ENCODE data around the gene ZIC4. TPM values are rescaled to one million over a fixed set of nuclear protein-coding genes. Genes with fewer than 3 reads are reported as not detected.

ZIC4 gene
- total and polyA plus RNA-seq, 9 of the 15 experiments (the other 6 are each of a cell fraction or from before 2014, with no cell fraction given), result not detected

DNA sequence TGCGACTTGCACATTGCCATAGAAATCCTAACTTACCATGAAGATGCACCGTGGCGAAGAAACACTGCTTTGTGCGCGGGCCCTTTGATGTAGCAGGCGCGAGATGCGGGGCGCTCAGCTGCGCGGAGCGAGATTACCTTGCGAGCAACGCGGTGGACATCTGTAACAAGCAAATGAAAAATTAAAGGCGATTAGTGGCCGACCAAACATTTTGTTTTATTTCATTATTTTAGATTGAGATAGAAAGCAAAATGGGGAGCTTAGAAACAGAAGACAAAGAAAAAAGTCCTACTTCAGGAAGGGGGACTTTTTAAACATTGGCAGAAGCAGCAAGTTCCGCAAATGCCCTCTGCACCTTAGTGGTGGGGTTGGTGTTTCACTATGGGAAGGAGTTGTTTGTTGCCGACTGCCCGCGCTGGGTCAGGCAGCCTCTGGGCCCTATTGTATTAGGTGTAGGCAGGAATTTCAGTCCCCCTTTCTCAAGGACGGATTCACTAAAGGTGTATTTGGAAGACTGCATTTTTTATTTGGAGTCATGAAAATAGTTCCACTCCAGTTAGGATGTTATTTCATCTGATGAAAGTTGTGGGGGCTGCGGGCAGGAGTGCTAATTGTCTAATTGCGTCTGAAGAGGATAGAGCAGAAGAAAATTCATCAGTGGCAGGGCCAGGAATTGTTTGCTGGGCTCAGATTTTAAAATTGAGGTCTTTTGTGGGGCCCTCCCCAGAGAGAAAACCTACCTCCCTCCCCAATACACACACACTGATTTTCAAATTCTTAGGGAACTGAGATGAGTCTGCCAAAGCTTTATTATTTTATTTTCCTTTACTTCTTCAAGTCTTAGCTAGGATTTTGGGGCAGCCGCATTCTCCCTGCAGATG, 17.4 kb downstream of the ZIC4 start (continued):
- TF ChIP-seq, protein P1, sequence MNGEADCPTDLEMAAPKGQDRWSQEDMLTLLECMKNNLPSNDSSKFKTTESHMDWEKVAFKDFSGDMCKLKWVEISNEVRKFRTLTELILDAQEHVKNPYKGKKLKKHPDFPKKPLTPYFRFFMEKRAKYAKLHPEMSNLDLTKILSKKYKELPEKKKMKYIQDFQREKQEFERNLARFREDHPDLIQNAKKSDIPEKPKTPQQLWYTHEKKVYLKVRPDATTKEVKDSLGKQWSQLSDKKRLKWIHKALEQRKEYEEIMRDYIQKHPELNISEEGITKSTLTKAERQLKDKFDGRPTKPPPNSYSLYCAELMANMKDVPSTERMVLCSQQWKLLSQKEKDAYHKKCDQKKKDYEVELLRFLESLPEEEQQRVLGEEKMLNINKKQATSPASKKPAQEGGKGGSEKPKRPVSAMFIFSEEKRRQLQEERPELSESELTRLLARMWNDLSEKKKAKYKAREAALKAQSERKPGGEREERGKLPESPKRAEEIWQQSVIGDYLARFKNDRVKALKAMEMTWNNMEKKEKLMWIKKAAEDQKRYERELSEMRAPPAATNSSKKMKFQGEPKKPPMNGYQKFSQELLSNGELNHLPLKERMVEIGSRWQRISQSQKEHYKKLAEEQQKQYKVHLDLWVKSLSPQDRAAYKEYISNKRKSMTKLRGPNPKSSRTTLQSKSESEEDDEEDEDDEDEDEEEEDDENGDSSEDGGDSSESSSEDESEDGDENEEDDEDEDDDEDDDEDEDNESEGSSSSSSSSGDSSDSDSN (IDR thresholded peaks at IDR 0.05; ENCODE audit: borderline replicate concordance in 1 of 2, low read depth in 2 of 2, low read length in 2 of 2), result no peak
- TF ChIP-seq HDAC1 (IDR thresholded peaks at IDR 0.05) (no peak), POLR2G (IDR thresholded peaks at IDR 0.05; ENCODE audit: low read depth, low read length) (no peak), ZC3H4 (CRISPR knock-in tag; IDR thresholded peaks at IDR 0.05; ENCODE audit: borderline replicate concordance) (no peak), ERF (CRISPR knock-in tag; IDR thresholded peaks at IDR 0.05) (no peak), ZNF77 (CRISPR knock-in tag; IDR thresholded peaks at IDR 0.05) (no peak), STAT5A (IDR thresholded peaks at IDR 0.05; ENCODE audit: borderline replicate concordance, low read length) (no peak), TEAD4 (IDR thresholded peaks at IDR 0.05; ENCODE audit: low read length) (no peak), TEAD4 (CRISPR knock-in tag; IDR thresholded peaks at IDR 0.05; ENCODE audit: borderline replicate concordance) (no peak)
- TF ChIP-seq, protein P2, sequence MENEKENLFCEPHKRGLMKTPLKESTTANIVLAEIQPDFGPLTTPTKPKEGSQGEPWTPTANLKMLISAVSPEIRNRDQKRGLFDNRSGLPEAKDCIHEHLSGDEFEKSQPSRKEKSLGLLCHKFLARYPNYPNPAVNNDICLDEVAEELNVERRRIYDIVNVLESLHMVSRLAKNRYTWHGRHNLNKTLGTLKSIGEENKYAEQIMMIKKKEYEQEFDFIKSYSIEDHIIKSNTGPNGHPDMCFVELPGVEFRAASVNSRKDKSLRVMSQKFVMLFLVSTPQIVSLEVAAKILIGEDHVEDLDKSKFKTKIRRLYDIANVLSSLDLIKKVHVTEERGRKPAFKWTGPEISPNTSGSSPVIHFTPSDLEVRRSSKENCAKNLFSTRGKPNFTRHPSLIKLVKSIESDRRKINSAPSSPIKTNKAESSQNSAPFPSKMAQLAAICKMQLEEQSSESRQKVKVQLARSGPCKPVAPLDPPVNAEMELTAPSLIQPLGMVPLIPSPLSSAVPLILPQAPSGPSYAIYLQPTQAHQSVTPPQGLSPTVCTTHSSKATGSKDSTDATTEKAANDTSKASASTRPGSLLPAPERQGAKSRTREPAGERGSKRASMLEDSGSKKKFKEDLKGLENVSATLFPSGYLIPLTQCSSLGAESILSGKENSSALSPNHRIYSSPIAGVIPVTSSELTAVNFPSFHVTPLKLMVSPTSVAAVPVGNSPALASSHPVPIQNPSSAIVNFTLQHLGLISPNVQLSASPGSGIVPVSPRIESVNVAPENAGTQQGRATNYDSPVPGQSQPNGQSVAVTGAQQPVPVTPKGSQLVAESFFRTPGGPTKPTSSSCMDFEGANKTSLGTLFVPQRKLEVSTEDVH (IDR thresholded peaks at IDR 0.05; ENCODE audit: low read depth, partially characterized antibody), result no peak

All from K562 (cell line).